AG09319 (cell line): ENCODE data around the gene EFS.

ENCODE experiments used
- DNase-seq: peaks from one replicate; pipeline ENCODE4 v3.0.0-alpha.2; 2010; ENCODE audit warnings: low read depth; ENCODE audit errors: extremely low read depth
- CTCF ChIP-seq: IDR thresholded peaks from 2 replicates; pipeline ENCODE4 v1.5.1; 2011; ENCODE audit warnings: low read depth, mild to moderate bottlenecking, inconsistent platforms, low read length, moderate library complexity

Gene EFS

GRCh38 chr14:23377573-23378563 lies 12.9 kb upstream of the EFS start:
- DNase-seq, result no peak
- TF ChIP-seq CTCF, result no peak

GRCh38 chr14:23377198-23377550 lies 12.2 kb upstream of the EFS start:
- no peak for TF ChIP-seq CTCF
- DNase-seq, result no peak

- no peak for DNase-seq
- no peak for TF ChIP-seq CTCF
These were observed 11.7 kb upstream of the EFS start, which contains the start of gene CMTM5 for GRCh38 chr14:23376482-23377197. TSS of gene CMTM5 (plus strand) at chr14:23377046. CDS start at chr14:23377252, 206 bp downstream.

- DNase-seq, result no peak
- no peak for TF ChIP-seq CTCF
These were observed 10.7 kb upstream of the EFS start for GRCh38 chr14:23375527-23376251.

- DNase-seq, result no peak
- no peak for TF ChIP-seq CTCF
These were observed 8.1 kb upstream of the EFS start for GRCh38 chr14:23373041-23373440.

GRCh38 chr14:23372509-23372908 lies 7.5 kb upstream of the EFS start, which contains the start of gene IL25:
TSS of gene IL25 (plus strand) at chr14:23372809.
- TF ChIP-seq CTCF, result no peak
- no peak for DNase-seq
